Measurements from ENCODE around the gene DAB1.

The DAB1 gene

GRCh38 chr1:57380923-57381322, 42.9 kb downstream of the DAB1 start:
- no peak for TF ChIP-seq CTCF (conservative IDR thresholded peaks at IDR 0.05)
- no peak overlapping the region for H3K27ac ChIP-seq

GRCh38 chr1:57378534-57378933, 45.3 kb downstream of the DAB1 start:
- TF ChIP-seq CTCF (conservative IDR thresholded peaks at IDR 0.05) = no peak
- no peak overlapping the region for H3K27ac ChIP-seq

GRCh38 chr1:57377339-57378139, 46.3 kb downstream of the DAB1 start:
- TF ChIP-seq CTCF (conservative IDR thresholded peaks at IDR 0.05) = no peak
- no peak overlapping the region for H3K27ac ChIP-seq

GRCh38 chr1:57376041-57376440, 47.8 kb downstream of the DAB1 start:
- H3K27ac ChIP-seq = no peak overlapping the region
- TF ChIP-seq CTCF (conservative IDR thresholded peaks at IDR 0.05) = no peak

- H3K27ac ChIP-seq = peak overlapping the region; percentile 26
- no peak for TF ChIP-seq CTCF (conservative IDR thresholded peaks at IDR 0.05)
Observed at GRCh38 chr1:57369889-57370288, 54.0 kb downstream of the DAB1 start.

- no peak for TF ChIP-seq CTCF (conservative IDR thresholded peaks at IDR 0.05)
- no peak overlapping the region for H3K27ac ChIP-seq
Observed at GRCh38 chr1:57367945-57368344, 55.9 kb downstream of the DAB1 start.

GRCh38 chr1:57363643-57364042, 60.2 kb downstream of the DAB1 start:
- no peak overlapping the region for H3K27ac ChIP-seq
- TF ChIP-seq CTCF (conservative IDR thresholded peaks at IDR 0.05) = no peak

All from VCaP (cell line).